ENCODE measurements around the gene SLC49A4. TPM values are rescaled to one million over a fixed set of nuclear protein-coding genes. Genes with fewer than 3 reads are reported as not detected.

The SLC49A4 gene
- polyA plus RNA-seq, 2 of the 4 experiments (the other 2 are of a cell fraction), result 11.1 to 16.2 TPM

DNA sequence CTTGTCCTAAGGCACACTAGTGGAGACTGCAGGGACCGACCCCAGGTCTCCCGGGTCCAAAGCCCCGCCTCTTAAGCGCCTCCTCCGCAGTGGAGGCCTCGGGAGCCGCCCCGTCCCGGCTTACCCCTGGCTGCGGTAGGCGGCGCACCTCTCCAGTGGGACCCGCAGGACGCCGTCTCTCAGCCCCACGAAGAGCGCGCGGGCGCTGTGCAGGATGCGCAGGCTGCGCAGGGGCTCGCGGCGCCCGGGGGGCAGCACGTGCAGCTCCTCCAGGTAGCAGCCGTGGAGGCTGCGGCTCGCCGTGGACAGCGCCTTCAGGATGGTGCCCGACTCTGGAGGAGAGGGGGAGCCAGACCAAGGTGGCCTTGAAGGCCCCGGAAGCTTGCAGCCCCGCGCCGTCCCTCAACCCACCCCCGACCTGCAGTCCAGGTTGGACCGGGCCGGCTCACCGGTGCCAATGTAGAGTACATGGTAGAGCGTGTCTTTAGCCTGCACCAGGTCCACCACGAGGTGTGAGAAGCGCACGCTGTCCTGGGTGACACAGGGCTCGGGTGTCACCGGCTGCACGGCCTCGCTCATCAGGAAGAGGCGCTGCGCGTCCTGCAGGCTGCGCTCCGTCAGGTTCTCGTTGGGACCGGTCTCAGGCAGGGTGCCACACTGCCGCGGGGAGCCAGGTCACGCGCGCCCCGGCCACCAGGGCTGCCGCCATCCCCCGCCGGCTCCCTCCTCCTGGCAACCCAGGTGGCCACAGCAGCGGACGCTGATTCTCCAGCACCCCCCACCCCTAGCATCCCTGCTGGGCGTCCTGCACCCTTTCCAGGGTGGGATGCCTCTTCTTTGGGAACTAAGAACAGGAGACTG is 127.2 kb downstream of the SLC49A4 start:
- peak; percentile 14 to 18 for DNase-seq (ENCODE audit: low read depth in 1 of 2, low spot score in 1 of 2)
- 49% methylated on average over 29 of the region's 68 CpGs for WGBS (ENCODE audit: missing lambda C conversion rate)
- Histone ChIP-seq H3K4me3 (peak overlapping the region; percentile 31; the same call in 2 of the 3 replicates), H3K9me3 (no peaks in the 10 kb centered on the region), H3K27ac (no peak overlapping the region), H3K4me1 (no peaks in the 10 kb centered on the region), H3K4me2 (peak overlapping the region; percentile 61)
- CTCF ChIA-PET, result interaction anchor here (0.6 to 1.3 kb wide), 3 partner anchors 21 to 105 kb away, joined by 3 to 5 read pairs (median 3); partner anchors contain the start of gene SEMA5B
- POLR2A ChIA-PET, result no interaction called here
- peak; percentile 53 to 76; a peak in 4 of 6 replicates for ATAC-seq
- TF ChIP-seq HOXA7 (CRISPR knock-in tag; IDR thresholded peaks at IDR 0.05) (no peak), REST (IDR thresholded peaks at IDR 0.05) (no peak), CHD2 (IDR thresholded peaks at IDR 0.05; ENCODE audit: low read length, partially characterized antibody) (no peak), FOSB (CRISPR knock-in tag; IDR thresholded peaks at IDR 0.05) (no peak), CBX8 (IDR thresholded peaks at IDR 0.05) (no peak), MYC (IDR thresholded peaks at IDR 0.05; ENCODE audit: borderline replicate concordance, low read length) (no peak), HDAC2 (IDR thresholded peaks at IDR 0.05) (no peak), MAFK (IDR thresholded peaks at IDR 0.05; ENCODE audit: partially characterized antibody) (no peak), GATA3 (IDR thresholded peaks at IDR 0.05; ENCODE audit: borderline replicate concordance) (no peak), CTCF (IDR thresholded peaks at IDR 0.05) (no peak), TFCP2L1 (CRISPR knock-in tag; IDR thresholded peaks at IDR 0.05) (no peak), MAZ (IDR thresholded peaks at IDR 0.05; ENCODE audit: borderline replicate concordance, low read depth, low read length) (no peak), ZSCAN20 (CRISPR knock-in tag; IDR thresholded peaks at IDR 0.05) (no peak), FOSL2 (IDR thresholded peaks at IDR 0.05) (no peak), FOSL2 (CRISPR knock-in tag; IDR thresholded peaks at IDR 0.05) (no peak), PBX3 (IDR thresholded peaks at IDR 0.05) (no peak), NR3C1 (IDR thresholded peaks at IDR 0.05) (no peak), ZFP36 (IDR thresholded peaks at IDR 0.05; ENCODE audit: borderline replicate concordance, partially characterized antibody) (no peak)
- TF ChIP-seq, protein P1, sequence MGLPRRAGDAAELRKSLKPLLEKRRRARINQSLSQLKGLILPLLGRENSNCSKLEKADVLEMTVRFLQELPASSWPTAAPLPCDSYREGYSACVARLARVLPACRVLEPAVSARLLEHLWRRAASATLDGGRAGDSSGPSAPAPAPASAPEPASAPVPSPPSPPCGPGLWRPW (IDR thresholded peaks at IDR 0.05), result no peak
- no peak for FAIRE-seq

GRCh38 chr3:122923611-122924010 is 128.7 kb downstream of the SLC49A4 start:
- Histone ChIP-seq H3K4me2 (no peak overlapping the region), H3K27ac (no peak overlapping the region), H3K9me3 (no peaks in the 10 kb centered on the region), H3K4me1 (no peaks in the 10 kb centered on the region), H3K4me3 (no peak overlapping the region)
- ChIA-PET CTCF (interaction anchor here (1.7 kb wide), 1 partner anchor 19 kb away, joined by 3 read pairs; no protein-coding TSS in a partner anchor), POLR2A (no interaction called here)
- TF ChIP-seq ESRRA (IDR thresholded peaks at IDR 0.05; ENCODE audit: borderline replicate concordance, low read length), result no peak
- TF ChIP-seq CHD4 (IDR thresholded peaks at IDR 0.05; ENCODE audit: borderline replicate concordance), result no peak
- no peak for TF ChIP-seq ZC3H11A (IDR thresholded peaks at IDR 0.05)
- no peak for TF ChIP-seq MAFK (IDR thresholded peaks at IDR 0.05; ENCODE audit: partially characterized antibody)
- TF ChIP-seq FOSB (CRISPR knock-in tag; IDR thresholded peaks at IDR 0.05), result no peak
- no peak for TF ChIP-seq POLR2A (IDR thresholded peaks at IDR 0.05; ENCODE audit: low read length)
- TF ChIP-seq SREBF2 (IDR thresholded peaks at IDR 0.05), result no peak
- no peak for TF ChIP-seq POLR2AphosphoS2 (conservative IDR thresholded peaks at IDR 0.05; ENCODE audit: low read length)
- TF ChIP-seq, protein P2, sequence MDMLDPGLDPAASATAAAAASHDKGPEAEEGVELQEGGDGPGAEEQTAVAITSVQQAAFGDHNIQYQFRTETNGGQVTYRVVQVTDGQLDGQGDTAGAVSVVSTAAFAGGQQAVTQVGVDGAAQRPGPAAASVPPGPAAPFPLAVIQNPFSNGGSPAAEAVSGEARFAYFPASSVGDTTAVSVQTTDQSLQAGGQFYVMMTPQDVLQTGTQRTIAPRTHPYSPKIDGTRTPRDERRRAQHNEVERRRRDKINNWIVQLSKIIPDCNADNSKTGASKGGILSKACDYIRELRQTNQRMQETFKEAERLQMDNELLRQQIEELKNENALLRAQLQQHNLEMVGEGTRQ (IDR thresholded peaks at IDR 0.05), result no peak
- no peak for TF ChIP-seq GATA3 (IDR thresholded peaks at IDR 0.05; ENCODE audit: borderline replicate concordance)
- no peak for TF ChIP-seq HEYL (CRISPR knock-in tag; IDR thresholded peaks at IDR 0.05)
- TF ChIP-seq CBX8 (IDR thresholded peaks at IDR 0.05), result no peak
- no peak for TF ChIP-seq MYC (IDR thresholded peaks at IDR 0.05; ENCODE audit: borderline replicate concordance, low read length)
- TF ChIP-seq, protein P1 (IDR thresholded peaks at IDR 0.05), result no peak
- TF ChIP-seq ZFP36 (IDR thresholded peaks at IDR 0.05; ENCODE audit: borderline replicate concordance, partially characterized antibody), result no peak
- no peak for TF ChIP-seq BHLHE40 (IDR thresholded peaks at IDR 0.05; ENCODE audit: low read depth, low read length)
- no peak for TF ChIP-seq RARB (CRISPR knock-in tag; IDR thresholded peaks at IDR 0.05)
- no peak for TF ChIP-seq MAZ (IDR thresholded peaks at IDR 0.05; ENCODE audit: borderline replicate concordance, low read depth, low read length)
- FAIRE-seq (no peak), DNase-seq (ENCODE audit: low read depth in 1 of 2, low spot score in 1 of 2) (no peak), ATAC-seq (no peak)
- 42% methylated on average over 6 of the region's 6 CpGs for WGBS (ENCODE audit: missing lambda C conversion rate)

Measured in A549 (cell line).